ENCODE results near the gene PSAPL1. TPM values are rescaled to one million over a fixed set of nuclear protein-coding genes. Genes with fewer than 3 reads are reported as not detected.
A peak's percentile ranks its signal among the peaks of the same experiment; 100 is the strongest.

PSAPL1 gene
- total RNA-seq, 6 experiments from 2014 or later, result not detected

DNA sequence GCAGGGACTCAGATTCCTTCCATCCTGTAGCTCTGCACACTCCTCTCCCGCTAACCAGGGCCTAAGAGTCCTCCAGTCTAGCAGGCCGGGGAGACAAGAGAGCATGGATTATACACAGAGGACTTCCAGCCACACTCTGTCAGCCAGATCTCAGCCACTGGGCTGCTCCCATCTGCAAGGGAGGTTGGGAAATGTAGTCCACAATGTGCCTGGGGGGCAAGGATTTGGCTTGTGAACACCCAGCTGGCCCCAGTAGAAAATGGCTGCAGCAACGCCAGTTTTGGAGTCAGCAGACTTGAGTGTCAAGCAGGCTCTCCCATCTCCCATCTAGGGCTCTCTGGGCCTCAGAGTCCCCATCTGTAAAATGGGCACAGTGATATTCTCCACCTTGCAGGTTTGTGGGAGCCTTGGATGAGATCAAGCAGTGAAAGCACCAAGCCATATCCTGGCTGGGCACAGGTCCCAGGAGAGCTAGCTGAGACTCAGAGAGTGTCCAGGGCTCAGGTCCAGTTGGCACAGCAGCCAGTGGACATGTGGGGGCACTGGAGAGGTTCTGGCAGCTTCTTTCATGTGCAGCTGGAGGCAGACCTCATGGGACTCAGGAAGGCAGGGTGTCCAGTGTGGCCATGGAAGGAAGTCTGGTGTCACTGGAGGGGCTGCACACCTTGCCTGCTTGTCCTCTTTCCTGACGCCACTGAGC is 14.6 kb downstream of the PSAPL1 start:
- DNase-seq (peak in 2 of 3 donors; percentile 27 to 31), ATAC-seq (peak in 1 of 4 donors; percentile 52)
- TF ChIP-seq POLR2A (IDR thresholded peaks at IDR 0.05), result no peak
- TF ChIP-seq, protein P1, sequence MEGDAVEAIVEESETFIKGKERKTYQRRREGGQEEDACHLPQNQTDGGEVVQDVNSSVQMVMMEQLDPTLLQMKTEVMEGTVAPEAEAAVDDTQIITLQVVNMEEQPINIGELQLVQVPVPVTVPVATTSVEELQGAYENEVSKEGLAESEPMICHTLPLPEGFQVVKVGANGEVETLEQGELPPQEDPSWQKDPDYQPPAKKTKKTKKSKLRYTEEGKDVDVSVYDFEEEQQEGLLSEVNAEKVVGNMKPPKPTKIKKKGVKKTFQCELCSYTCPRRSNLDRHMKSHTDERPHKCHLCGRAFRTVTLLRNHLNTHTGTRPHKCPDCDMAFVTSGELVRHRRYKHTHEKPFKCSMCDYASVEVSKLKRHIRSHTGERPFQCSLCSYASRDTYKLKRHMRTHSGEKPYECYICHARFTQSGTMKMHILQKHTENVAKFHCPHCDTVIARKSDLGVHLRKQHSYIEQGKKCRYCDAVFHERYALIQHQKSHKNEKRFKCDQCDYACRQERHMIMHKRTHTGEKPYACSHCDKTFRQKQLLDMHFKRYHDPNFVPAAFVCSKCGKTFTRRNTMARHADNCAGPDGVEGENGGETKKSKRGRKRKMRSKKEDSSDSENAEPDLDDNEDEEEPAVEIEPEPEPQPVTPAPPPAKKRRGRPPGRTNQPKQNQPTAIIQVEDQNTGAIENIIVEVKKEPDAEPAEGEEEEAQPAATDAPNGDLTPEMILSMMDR (IDR thresholded peaks at IDR 0.05), result no peak
- Histone ChIP-seq H3K4me3 (no peak overlapping the region), H3K9me3 (no peaks in the 10 kb centered on the region), H3K36me3 (no peaks in the 10 kb centered on the region), H3K27ac (no peak overlapping the region), H3K4me1 (no peaks in the 10 kb centered on the region), H3K27me3 (no peaks in the 10 kb centered on the region)
- intact Hi-C loops (cut with DNase I), result loop anchor here in 1 of 2 donors (10.0 kb wide), 1 partner anchor 45 kb away; no protein-coding TSS in a partner anchor
- no CpG with 5 or more reads among the region's 4 CpGs for WGBS (ENCODE audit: insufficient coverage, low coverage, low lambda C conversion rate, missing lambda C conversion rate)

DNA sequence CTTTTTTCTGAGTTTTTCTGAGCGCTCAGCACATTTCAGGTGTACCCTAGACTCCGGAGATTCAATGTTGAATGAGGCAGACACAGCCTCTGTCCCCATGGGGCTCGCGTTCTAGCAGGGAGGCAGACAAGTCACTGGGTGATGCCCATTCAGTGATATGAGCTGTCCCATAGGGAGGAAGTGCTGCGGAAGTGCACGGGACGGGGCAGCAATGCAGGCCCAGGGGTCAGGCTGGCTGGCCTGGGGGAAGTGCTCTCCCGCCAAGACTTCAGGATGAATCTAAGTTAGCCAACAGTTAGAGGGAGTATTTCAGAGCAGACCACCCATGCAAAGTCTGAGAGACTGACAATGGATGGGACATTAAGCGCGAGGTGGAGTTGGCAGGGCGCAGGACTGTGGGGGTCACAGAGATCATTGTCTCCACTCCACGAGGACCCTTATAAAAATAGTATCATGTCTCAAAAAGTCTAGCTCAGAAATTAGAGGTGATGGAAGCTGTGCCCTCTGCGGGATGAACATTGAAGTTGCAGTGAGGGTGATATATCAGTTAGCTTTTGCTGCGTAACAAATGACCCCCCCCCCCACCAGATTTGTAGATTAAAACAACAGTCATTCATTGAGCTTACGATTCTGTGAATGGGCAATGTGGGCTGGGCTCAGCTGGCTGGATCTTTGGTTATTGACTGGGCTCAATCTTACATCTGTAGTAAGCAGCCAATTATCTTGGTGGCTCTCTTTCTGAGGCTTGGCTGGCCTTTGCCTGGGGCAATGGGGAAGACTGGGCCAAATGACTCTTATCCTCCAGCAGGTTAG is 16.4 kb downstream of the PSAPL1 start:
- no peak for ATAC-seq

DNA sequence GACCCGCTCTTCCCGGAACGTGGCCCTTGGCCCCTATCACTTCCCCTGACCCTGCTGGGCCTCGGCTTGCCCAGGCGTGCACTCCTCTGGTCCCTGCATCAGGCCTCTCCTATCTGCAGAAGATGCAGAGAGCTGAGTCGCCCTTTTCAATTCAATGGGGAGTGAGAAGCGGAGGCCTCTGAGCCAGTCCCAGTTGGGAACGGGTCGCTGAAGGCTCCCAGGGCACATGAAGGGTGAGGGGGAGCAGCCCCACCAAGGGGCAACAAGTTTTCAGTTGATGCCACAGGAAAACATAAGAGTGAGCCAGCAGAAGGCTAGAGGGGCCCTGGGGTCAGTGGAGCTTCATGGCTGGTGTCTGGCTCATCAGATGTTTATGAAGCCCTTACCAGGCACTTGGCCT is 17.1 kb downstream of the PSAPL1 start:
- 96% methylated on average over 3 of the region's 9 CpGs for WGBS (ENCODE audit: insufficient coverage, low coverage, low lambda C conversion rate, missing lambda C conversion rate)
- H3K36me3 ChIP-seq, result no peaks in the 10 kb centered on the region
- no peaks in the 10 kb centered on the region for H3K9me3 ChIP-seq
- no peaks in the 10 kb centered on the region for H3K4me1 ChIP-seq
- ATAC-seq (no peak), DNase-seq (no peak)
- no peak overlapping the region for H3K4me3 ChIP-seq
- intact Hi-C loops (cut with DNase I), result no loop called here
- no peak for TF ChIP-seq POLR2A (IDR thresholded peaks at IDR 0.05)
- TF ChIP-seq, protein P1 (IDR thresholded peaks at IDR 0.05), result no peak
- H3K27ac ChIP-seq, result no peak overlapping the region
- H3K27me3 ChIP-seq, result no peaks in the 10 kb centered on the region

More for the DNA sequence above, 16.4 kb downstream of the PSAPL1 start:
- H3K4me1 ChIP-seq, result no peaks in the 10 kb centered on the region
- no peak overlapping the region for H3K4me3 ChIP-seq
- no peak overlapping the region for H3K27ac ChIP-seq
- no peaks in the 10 kb centered on the region for H3K27me3 ChIP-seq
- no peak for DNase-seq
- intact Hi-C loops (cut with DNase I), result no loop called here
- H3K9me3 ChIP-seq, result no peaks in the 10 kb centered on the region
- H3K36me3 ChIP-seq, result no peaks in the 10 kb centered on the region
- 77% methylated on average over 15 of the region's 15 CpGs for WGBS (ENCODE audit: insufficient coverage, low coverage, low lambda C conversion rate, missing lambda C conversion rate)
- TF ChIP-seq POLR2A (IDR thresholded peaks at IDR 0.05), result no peak
- TF ChIP-seq, protein P1 (IDR thresholded peaks at IDR 0.05), result no peak

DNA sequence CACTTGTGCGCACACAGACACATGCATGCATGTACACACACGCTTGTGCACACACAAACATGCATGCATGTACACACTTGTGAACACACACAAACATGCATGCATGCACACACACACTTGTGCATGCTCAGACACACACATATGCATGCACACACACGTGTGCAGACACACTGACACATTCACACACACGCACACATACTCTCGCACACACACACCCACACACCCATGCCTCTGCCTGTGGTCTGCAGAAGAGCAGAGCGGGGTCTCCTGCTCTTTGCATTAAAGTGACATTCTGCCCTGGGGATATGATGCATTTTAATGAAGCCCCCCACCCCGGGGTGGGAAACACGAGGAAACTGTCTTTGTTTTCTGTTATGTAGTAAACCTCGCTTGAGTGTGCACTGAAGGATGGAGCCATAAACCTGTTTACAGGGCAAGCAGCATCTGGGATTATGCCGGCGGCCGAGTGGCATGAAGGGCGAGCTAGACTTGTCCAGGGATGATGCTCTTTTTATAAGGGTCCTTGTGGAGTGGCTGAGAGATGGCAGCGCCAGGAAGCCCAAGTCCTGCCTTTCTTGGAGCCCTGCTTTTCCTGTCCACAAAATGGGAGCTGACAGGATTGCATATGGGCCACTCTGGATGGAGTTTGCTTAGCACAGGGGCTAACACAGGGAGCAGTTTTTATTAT is 17.8 kb downstream of the PSAPL1 start:
- TF ChIP-seq, protein P1 (IDR thresholded peaks at IDR 0.05), result no peak
- TF ChIP-seq POLR2A (IDR thresholded peaks at IDR 0.05), result no peak
- no peak overlapping the region for H3K4me3 ChIP-seq
- no peak for ATAC-seq
- H3K36me3 ChIP-seq, result no peaks in the 10 kb centered on the region
- H3K27ac ChIP-seq, result no peak overlapping the region
- intact Hi-C loops (cut with DNase I), result no loop called here
- no peaks in the 10 kb centered on the region for H3K27me3 ChIP-seq
- 72% methylated on average over 9 of the region's 14 CpGs for whole genome bisulfite sequencing (ENCODE audit: insufficient coverage, low coverage, low lambda C conversion rate, missing lambda C conversion rate)
- H3K4me1 ChIP-seq, result no peaks in the 10 kb centered on the region
- DNase-seq, result no peak
- H3K9me3 ChIP-seq, result no peaks in the 10 kb centered on the region
